Anterior cingulate cortex (tissue), 58 donors: ENCODE measurements around the gene TMEM247.

Source experiments
- DNase-seq, 58 donors: peaks; one replicate each; lab custom pipeline; 2025; lab: John Stamatoyannopoulos, UW

TMEM247 gene

DNA sequence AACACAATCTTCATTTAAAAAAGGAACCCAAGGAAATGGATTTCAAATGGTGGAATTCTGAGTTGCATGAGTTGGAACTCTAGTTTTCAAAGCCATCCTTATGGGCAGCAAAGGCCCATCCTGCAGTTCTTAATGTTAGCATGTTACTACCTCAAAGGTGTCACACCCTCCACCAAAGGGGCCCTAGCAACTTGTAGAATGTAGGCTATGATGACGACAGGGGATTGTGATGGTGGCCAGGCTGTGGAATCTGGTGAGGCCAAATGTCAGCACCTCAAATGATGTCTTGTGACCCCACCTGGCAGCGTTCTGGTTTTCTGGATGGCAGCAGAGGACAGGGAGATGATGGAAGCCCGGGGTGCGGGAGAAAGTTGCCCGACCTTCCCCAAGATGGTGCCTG, at the start of gene TMEM247:
Gene TMEM247, plus strand, starts transcription at position 301 of the 400 bp plus-strand sequence.
- DNase-seq = no peak

DNA sequence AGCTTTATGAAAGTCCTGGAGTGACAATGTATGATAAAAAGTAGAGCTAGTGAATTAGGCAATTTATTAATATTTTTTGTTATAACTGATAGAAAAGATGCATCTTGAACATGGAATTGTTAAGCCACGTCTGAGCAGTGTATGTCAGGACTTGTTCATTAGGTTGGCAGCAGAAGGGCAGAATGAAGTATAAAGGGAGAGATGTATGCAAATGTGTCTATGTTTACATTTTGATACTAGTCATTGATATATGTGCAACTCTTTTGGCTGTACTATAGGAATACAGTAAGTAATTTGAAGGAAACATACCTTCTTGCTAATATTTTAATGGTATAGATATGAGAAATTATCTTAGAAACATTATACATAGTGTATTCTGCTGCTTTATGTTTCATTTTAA, 49.0 kb upstream of the TMEM247 start:
- DNase-seq = no peak

DNA sequence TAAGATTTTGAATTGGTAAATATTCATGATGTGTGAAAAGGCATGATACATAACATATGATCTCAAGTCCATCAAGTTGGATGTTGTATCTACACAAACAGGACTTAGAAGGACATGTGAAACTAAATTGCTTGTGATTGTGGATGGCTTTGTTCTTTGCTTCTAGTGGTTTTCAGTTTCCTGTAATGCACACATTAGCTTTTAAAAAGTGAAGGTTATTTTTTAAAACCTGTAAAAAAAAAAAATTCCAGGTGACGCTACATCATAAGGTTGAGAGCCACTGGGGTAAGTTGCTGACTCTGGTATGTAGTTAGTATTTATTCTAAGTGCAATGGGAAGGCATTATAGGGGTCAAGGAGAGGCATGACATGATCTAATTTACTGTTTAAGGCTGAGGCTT, 48.4 kb upstream of the TMEM247 start:
- no peak for DNase-seq

DNA sequence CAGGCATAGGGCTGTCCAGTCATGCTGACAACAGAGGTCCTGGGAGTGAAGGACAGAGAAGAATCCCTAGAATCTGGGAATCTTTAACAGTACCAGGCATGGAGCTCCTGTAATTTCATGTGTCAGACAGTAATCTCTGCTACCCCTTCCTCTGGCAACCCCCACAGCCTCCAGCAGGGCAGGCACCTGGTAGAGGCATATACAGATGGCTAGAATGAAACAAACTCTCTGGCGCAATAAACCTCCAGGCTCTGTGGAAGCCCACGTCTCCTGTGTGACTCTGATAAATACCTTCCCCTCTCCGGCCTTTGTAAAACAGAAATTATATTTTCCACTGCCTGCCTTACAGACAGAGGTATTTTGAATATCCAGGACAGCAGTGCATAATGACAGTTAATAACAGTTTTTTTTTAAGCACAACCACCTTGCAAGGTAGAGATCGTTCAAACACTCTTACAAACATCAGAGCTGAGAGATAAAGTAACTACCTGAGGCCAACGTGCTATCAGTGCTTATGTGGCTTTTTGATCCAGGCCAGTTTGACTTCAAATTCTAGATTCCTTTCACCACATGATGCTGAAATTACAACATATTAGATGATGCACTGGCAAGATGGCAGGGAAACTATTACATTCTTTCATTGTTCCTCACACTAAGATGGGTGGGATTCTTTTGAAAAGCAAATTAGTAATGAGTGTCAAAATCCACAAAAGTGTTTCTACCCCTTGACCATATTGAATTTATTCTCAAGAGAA, 47.7 kb upstream of the TMEM247 start:
- DNase-seq = no peak

DNA sequence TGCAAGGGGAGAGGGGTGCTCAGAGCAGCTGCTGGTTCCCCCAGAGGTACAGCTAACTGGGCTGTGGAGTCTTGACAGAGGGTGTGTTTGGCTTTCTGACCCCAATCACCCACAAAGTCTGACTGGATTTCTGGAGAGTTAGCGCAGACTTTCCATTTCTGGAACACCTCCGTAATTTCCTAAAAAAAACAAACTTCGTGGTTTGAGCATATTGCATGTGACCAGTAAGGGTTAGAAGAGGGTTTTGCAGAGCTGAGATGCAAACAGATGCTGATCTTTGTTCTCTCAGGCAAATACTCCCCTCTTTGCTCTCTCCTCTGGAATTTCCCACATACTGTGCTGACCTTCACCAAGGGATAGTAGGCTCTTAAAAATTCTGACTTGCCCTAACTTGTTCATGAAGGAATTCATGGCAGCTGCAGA, 44.5 kb upstream of the TMEM247 start:
- no peak for DNase-seq

DNA sequence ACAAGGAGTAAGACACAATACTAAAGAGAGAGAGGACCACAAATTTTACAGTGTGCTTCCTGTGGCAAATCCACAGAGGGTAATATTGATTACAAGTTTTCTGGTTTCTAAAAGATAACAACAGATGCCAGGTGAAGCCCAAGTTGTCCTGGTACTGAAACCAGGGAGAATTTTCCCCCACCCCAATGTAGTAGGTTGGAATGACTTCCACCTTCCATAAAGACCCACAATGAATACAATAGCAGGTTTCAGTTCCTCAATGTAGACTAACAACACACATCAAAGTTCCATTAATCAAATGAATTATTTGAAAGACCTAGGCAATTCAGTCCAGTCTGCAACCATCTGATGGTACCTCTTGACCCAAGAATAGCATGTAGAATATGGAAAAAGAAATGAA, 44.0 kb upstream of the TMEM247 start:
- DNase-seq = no peak

DNA sequence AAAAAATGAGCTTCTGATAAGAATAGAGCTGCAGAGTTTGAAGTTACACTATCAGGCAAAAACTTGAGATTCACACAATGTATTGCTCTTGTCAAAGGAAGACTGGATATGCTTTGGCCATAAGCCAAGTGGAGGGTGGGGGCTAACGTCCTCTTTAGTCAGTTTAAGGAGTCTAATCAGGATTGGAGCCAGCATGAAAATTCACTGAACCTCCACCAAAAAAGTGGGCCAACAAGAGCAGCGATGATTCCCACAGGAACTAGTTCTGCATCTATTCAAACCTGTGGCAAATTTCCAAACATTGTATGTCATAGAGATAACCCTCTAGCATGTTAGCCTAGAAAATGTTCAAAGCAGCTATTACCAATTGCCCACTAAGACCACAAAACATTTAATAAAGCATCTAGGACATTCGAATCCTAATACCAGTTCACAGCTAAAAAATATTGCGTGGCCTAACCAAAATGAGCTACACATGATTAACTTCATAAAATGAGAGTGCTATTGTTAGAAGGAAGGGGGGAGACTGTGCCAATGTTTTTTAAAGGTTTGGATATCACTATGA, 43.5 kb upstream of the TMEM247 start:
- DNase-seq = no peak

DNA sequence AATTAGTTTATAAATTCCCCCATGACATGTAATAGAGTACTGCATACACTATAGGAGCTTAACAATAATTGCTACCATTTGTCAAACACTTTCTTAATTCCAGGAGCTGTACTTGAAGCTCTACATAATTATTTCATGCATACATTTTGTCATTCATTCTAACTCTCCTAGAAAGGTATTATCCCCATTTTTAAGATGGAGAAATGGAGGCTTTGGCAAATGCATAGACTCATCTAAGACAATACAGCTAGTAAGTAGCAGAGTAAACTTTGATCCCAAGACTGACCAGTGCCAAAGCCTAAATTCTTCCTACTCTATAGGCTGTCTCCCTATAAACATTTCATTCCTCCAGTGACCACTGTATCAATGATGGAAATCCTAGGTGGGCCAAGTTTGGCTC, 42.6 kb upstream of the TMEM247 start:
- no peak for DNase-seq

DNA sequence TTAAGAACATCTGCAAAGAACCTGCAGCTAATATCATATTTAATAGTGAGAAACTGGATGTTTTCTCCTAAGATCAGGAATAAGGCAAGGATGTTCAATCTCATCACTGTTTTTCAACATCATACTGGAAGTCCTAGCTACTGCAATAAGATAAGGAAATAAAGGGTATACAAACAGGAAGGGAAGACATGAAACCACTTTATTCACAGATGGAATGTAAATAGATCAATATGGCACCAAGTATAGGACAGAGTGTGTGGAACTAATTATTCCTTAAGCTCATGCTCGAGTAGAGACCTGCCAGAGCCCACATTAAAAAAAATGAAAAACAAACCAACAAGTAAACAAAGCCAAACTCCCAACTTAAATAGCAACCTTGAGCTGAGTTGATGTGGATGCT, 41.3 kb upstream of the TMEM247 start:
- DNase-seq = no peak

DNA sequence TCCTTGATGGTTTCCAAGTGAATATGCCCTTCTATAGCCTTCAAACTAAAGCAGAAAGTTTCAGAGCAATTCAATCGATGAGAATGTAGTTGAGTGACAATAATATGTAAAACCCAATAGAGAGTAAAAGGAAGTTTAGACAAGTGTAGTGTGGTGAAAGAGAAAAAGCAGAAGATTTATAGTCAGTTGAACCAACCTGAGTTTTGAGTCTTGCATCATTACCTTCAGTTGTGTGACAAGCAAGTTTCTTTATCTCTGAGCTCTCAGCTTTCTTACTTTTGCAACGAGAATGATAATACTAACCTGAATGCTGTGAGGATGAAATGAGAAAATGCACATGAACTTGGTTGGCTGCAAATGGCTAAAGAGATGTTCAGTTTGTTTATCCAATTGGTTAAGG, 40.6 kb upstream of the TMEM247 start:
- DNase-seq = no peak

DNA sequence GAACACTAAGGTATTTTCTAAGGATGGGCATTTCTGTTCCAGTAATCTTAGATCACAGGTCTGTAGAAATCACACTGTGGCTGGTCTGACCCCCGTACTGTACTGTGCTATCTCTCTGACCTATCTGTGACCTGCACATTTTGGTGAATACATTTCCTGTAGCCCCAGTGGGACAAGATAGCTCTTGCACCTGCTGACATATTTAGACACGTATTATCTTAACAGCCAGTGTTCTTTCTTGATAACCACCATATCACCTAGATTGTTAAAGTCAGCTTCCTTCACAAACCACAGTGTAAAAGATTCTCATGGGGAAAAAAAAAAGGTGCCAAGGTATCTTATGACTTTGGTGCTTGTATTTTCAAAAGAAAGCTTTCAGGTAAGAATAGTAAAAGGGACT, 39.8 kb upstream of the TMEM247 start:
- DNase-seq = no peak

DNA sequence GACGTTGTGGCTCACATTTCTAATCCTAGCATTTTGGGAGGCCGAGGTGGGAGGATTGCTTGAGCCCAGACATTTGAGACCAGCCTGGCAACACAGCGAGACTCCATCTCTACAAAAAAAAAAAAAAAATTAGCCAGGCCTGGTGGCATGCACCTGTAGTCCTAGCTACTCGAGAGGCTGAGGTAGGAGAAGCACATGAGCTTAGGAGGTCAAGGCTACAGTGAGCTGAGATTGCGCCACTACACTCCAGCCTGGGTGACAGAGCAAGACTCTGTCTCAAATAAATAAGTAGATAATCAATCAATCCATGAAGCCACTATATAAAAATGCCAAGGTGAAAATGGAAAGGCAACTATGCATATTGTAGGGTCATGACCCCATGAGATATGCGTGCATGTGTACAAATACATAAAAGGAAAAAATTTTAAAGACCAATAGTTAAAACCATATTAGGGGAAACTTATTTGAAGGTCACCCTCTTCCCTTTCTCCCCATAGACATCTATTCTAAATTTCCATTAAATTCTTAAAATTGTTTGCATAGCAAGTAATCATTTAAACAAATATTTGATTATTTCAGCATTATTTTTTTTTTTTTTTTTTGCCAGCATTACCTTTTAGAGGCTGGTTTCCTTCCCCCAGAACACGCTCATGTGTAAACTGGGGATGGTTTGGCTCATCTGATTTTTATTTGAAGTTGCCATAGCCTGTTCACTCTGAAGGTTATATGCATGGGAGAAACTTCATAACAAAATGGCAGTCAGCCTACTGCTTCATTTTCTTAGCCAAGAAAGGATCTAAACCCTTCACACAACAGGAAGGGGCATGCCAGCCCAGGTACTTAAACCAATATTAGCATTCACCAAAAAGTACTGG, 37.3 kb upstream of the TMEM247 start:
- DNase-seq = no peak

DNA sequence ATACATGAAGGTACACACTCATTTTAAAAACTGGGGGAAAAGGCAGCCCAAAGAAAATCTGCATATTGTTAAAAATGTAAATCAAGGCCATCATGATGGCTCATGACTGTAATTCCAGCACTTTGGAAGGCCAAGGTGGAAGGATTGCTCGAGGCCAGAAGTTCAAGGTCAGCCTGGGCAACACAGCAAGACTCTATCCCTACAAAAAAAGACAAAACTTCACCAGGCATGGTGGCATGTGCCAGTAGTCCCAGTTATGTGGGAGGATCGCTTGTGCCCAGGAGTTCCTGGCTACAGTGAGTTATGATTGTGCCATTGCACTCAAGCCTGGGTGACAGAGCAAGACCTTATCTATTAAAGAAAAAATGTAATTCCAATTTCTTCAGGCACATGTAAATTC, 34.6 kb upstream of the TMEM247 start:
- DNase-seq = no peak

DNA sequence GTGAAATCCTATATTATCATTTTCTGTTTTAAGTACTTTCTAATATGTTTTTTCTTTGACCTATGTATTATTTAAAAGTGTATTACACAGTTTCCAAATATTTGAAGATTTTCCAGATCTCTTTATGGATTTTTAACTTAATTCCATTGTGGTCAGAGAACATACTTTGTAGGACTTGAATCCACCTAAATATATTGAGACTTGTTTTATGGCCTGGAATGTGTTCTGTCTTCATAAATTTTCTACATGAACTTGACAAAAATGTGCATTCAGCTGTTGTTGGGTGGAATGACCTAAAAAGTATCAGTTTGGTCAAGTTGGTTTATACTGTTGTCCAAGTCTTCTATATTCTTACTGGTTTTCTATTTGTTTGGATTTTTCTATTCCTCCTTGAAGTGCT, 33.8 kb upstream of the TMEM247 start:
- DNase-seq = no peak

DNA sequence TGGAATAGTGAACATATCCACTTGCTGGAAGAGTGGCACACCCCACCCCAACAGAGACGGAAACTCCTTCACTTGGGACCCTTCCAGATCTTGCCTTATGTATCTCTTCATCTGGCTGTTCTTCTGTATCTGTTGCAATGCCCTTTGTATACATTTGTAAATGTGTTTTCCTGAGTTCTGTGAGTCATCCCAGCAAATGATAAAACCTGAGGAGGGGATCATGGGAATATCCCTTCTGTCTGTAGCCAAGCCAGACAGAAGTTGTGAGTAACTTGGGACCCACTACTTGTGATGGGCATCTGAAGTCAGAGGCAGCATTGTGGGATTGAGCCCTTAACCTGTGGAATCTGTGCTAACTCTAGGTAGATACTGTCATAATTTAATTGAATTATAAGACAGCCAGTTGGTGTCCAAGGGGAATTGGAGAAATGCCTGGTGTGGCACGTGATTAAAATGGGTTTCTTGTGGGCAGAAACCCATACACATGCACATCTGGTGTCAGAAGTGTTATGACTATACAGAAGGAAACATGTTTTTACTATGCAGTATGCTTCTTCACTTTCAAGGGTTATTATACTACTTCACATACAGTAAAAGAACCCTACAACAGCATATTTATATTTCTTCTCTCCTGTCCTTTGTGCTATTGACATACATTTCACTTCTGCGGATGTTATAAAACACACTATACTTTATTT, 32.3 kb upstream of the TMEM247 start:
- no peak for DNase-seq

DNA sequence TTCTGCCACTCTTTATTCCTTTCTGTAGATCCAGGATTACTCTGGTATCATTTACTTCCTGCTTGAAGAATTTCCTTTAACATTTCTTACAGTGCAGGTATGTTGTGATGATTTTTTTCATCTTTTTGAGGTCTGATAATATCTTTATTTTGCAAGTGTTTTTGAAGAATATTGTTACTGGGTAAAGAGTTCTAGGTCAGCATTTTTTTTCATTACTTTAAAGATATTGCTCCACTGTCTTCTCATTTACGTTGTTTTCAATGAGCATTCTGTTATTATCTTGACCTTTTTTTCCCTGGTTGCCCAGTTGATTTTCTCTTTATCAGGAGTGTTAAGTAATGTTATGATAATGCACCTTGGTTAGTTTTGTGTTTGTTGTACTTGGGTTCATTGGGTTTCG, 31.7 kb upstream of the TMEM247 start:
- no peak for DNase-seq

DNA sequence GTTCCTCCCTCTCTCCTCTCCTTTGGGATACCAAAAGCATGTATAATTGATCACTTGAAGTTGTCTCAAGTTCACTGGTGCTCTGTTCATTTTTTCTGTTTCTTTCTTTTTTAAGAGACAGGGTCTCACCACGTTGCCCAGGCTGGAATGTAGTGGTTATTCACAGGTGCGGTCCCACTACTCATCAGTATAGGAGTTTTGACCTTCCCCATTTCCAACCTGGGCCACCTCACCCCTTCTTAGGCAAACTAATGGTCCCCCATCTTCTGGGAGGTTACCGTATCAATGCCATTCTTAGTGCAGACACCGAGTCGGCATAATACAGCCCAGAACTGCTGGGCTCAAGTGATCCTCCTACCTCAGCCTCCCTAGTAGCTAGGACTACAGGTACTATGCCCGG, 31.3 kb upstream of the TMEM247 start:
- DNase-seq = no peak

DNA sequence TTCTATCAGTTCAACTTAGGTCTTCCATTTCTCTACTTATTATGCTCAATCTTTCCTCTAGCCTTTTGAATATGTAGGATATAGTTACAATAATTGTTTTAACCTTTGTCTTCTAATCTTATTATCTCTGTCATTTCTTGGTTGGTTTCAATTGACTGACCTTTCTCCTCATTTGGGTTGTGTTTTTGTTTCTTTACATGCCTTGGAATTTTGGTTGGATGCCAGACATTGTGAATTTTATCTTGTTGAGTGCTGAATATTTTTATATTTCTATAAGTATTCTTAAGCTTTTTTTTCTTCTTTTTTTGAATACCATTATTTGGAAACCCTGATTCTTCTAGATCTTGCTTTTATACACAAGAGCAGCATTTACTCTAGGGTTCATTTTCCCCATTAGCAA, 30.7 kb upstream of the TMEM247 start:
- no peak for DNase-seq

DNA sequence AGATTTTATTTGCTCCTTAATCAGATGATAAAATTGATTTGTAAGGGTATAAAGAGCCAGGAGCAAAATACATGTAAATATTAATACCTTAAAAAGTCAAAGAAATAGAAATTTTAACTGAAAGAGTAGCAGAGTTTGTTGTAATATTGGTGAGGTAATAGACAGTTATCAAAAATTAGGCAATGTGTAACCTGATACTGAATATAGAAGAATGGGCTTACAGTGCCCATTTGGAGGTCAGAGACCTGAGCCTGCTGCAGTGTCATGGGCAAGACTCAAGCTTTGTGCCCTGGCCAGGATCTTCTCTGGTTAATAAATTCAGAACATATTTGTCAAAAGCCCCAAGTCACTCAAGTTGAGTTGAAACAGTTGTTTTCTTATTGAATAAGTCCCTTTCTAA, 29.7 kb upstream of the TMEM247 start:
- DNase-seq = no peak

DNA sequence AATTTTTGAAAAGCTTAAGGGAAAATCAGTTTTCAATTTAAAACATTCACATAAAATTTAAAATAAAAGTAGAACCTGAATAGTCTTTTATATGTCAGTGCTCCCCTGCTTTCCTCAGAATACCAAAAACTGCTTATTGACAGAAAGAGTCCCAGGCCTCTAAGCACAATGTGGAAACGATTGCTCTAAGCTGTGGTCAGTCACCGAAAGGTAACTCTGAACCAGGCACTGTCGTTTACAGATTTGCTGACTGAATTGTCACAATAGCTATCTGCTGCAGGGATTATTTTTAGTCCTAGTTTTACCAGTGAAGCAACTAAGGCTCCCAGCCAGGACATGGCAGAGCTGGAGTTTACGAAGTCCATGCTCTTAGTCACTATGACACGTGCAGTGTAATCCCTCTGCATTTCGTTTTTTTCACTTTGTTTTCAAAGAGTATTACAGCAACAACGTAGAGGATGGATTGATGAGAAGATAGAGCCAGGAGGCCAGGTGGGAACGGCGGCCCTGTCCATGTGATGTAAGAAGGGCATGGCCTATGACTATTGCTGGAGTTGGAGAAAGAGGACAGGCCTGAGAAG, 28.1 kb upstream of the TMEM247 start:
- no peak for DNase-seq

DNA sequence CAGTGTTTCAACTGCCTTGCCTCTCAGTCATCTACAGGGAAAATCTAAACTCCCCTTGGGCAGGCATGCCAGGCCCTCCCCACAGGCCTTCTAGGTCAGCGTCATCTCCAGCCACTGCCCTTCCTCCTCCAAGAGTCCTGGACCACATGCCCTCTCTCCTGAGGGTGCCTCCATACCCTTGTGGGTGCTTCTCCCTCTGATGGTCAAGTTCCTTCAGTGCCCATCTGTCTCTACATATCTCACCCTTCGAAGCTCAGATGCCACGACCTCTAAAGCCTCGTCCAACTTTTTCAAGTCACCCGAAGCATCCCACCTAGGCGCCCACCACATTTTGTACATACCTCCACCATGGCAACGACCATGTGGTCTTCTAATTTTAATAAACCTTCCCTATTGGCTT, 22.6 kb upstream of the TMEM247 start:
- DNase-seq = no peak
